Glomerular visceral epithelial cell (primary cell): ENCODE results near the gene OR2V2.
"Not testable (repeated sequence)": the region's sequence is repeated elsewhere in the genome, so short reads cannot be mapped to it uniquely, and the experiment has no call there.

ENCODE experiments used
- DNase-seq: peaks from one replicate; pipeline ENCODE4 v3.0.0-alpha.2; 2016; ENCODE audit errors: extremely low spot score

OR2V2 gene

GRCh38 chr5:181146927-181147636, at the start of gene OR2V2:
TSS of gene OR2V2 (plus strand) at chr5:181147586. CDS start at chr5:181154943, 7,357 bp downstream.
- DNase-seq: not testable (repeated sequence)

GRCh38 chr5:181097759-181098491, 49.5 kb upstream of the OR2V2 start:
- DNase-seq: not testable (repeated sequence)

- no peak for DNase-seq
These were observed 48.4 kb upstream of the OR2V2 start for GRCh38 chr5:181098762-181099601.

- DNase-seq: no peak
These were observed 47.7 kb upstream of the OR2V2 start for GRCh38 chr5:181099602-181100086.

GRCh38 chr5:181100121-181100875, 47.1 kb upstream of the OR2V2 start:
- no peak for DNase-seq

GRCh38 chr5:181101030-181101641, 46.2 kb upstream of the OR2V2 start:
- DNase-seq: not testable (repeated sequence)

GRCh38 chr5:181101930-181102674, 45.3 kb upstream of the OR2V2 start:
- not testable (repeated sequence) for DNase-seq

GRCh38 chr5:181104259-181104568, 43.2 kb upstream of the OR2V2 start:
- not testable (repeated sequence) for DNase-seq

GRCh38 chr5:181104606-181105390, 42.6 kb upstream of the OR2V2 start:
- not testable (repeated sequence) for DNase-seq

GRCh38 chr5:181105391-181106025, 41.9 kb upstream of the OR2V2 start:
- DNase-seq: no peak

- DNase-seq: no peak
These were observed 39.7 kb upstream of the OR2V2 start for GRCh38 chr5:181107699-181108098.

GRCh38 chr5:181108578-181109165, 38.7 kb upstream of the OR2V2 start:
- no peak for DNase-seq

GRCh38 chr5:181109489-181110013, 37.8 kb upstream of the OR2V2 start:
- DNase-seq: no peak

- DNase-seq: no peak
These were observed 36.4 kb upstream of the OR2V2 start for GRCh38 chr5:181111010-181111409.

GRCh38 chr5:181112476-181112875, 34.9 kb upstream of the OR2V2 start:
- DNase-seq: no peak

GRCh38 chr5:181113572-181113971, 33.8 kb upstream of the OR2V2 start:
- DNase-seq: not testable (repeated sequence)

- DNase-seq: no peak
These were observed 33.0 kb upstream of the OR2V2 start for GRCh38 chr5:181114284-181114843.
